Right ventricle myocardium inferior (tissue), 1 donor: Measurements from ENCODE around the gene PARL. TPM values are rescaled to one million over a fixed set of nuclear protein-coding genes. Genes with fewer than 3 reads are reported as not detected.

Experiments
- ATAC-seq: fragments of 200-7000 bp; cut with Tn5 transposase; one replicate; pipeline ENCODE4 v1.9.1; 2020; ENCODE audit warnings: mild to moderate bottlenecking, moderate library complexity
- DNase-seq: peaks from one replicate; pipeline ENCODE4 v3.0.0; 2021; ENCODE audit errors: missing footprints
- intact Hi-C: fragments of 100-400 bp; cut with DNase I; formaldehyde crosslinking; loops from one replicate; pipeline ENCODE4 v1.11.0; 2022
- total RNA-seq: library from RNA; stranded (reverse); fragmentation: NEBNext Ultra II Directional; extraction: Animal tissue kit (Norgen Biotek cat#: 25700); gene quantifications from one replicate; pipeline ENCODE4 v1.2.1, GENCODE V29; 2021
- donor health status: DM: no; HTN: yes; CAD: no; lungs with severe emphysema.

Gene PARL
- total RNA-seq, 1 donor from 2014 or later: 56.5 TPM

GRCh38 chr3:183875411-183875810 lies 9.3 kb downstream of the PARL start:
- DNase-seq (no peak), ATAC-seq (no peak)
- intact Hi-C loops: no loop called here

GRCh38 chr3:183873914-183874313 lies 10.8 kb downstream of the PARL start:
- no peak for ATAC-seq
- DNase-seq: no peak
- intact Hi-C loops: no loop called here

GRCh38 chr3:183871541-183871940 lies 13.1 kb downstream of the PARL start:
- no peak for ATAC-seq
- DNase-seq: no peak
- intact Hi-C loops: no loop called here

GRCh38 chr3:183870563-183870962 lies 14.1 kb downstream of the PARL start:
- DNase-seq: no peak
- no peak for ATAC-seq
- intact Hi-C loops: no loop called here

GRCh38 chr3:183868796-183869195 lies 15.9 kb downstream of the PARL start:
- intact Hi-C loops: no loop called here
- ATAC-seq: no peak
- no peak for DNase-seq

- intact Hi-C loops: no loop called here
- DNase-seq: no peak
- no peak for ATAC-seq
Observed at GRCh38 chr3:183862610-183863009, 22.1 kb downstream of the PARL start.

GRCh38 chr3:183857863-183858262 lies 26.8 kb downstream of the PARL start:
- DNase-seq (no peak), ATAC-seq (no peak)
- intact Hi-C loops: no loop called here

- intact Hi-C loops: no loop called here
- no peak for DNase-seq
- ATAC-seq: no peak
Observed at GRCh38 chr3:183854318-183855035, 30.2 kb downstream of the PARL start.

GRCh38 chr3:183845608-183846288 lies 38.9 kb downstream of the PARL start:
- ATAC-seq (no peak), DNase-seq (no peak)
- intact Hi-C loops: no loop called here

- intact Hi-C loops: no loop called here
- ATAC-seq: no peak
- DNase-seq: no peak
Observed at GRCh38 chr3:183845090-183845489, 39.6 kb downstream of the PARL start.

GRCh38 chr3:183844606-183845005 lies 40.1 kb downstream of the PARL start:
- ATAC-seq: no peak
- DNase-seq: no peak
- intact Hi-C loops: no loop called here

GRCh38 chr3:183839751-183840150 lies 44.9 kb downstream of the PARL start:
- DNase-seq: no peak
- ATAC-seq: no peak
- intact Hi-C loops: no loop called here

- no peak for ATAC-seq
- no peak for DNase-seq
- intact Hi-C loops: no loop called here
Observed at GRCh38 chr3:183837894-183838293, 46.8 kb downstream of the PARL start.

- DNase-seq (no peak), ATAC-seq (no peak)
- intact Hi-C loops: no loop called here
Observed at GRCh38 chr3:183837390-183837789, 47.3 kb downstream of the PARL start.

- DNase-seq (no peak), ATAC-seq (no peak)
- intact Hi-C loops: no loop called here
Observed at GRCh38 chr3:183833516-183833915, 51.2 kb downstream of the PARL start.

GRCh38 chr3:183830187-183830586 lies 54.5 kb downstream of the PARL start:
- no peak for ATAC-seq
- intact Hi-C loops: no loop called here
- DNase-seq: no peak

- intact Hi-C loops: no loop called here
- ATAC-seq (no peak), DNase-seq (no peak)
Observed at GRCh38 chr3:183829466-183829865, 55.2 kb downstream of the PARL start.

- intact Hi-C loops: no loop called here
- DNase-seq: no peak
- ATAC-seq: no peak
Observed at GRCh38 chr3:183828538-183828870, 56.2 kb downstream of the PARL start.

- intact Hi-C loops: no loop called here
- DNase-seq (no peak), ATAC-seq (no peak)
Observed at GRCh38 chr3:183827809-183828537, 56.7 kb downstream of the PARL start.
